Skeletal muscle satellite cell (primary cell): ENCODE measurements around the gene METAP1D.

Experiments
- H3K27me3 ChIP-seq: 2 replicates; pipeline ENCODE4 v1.7.0; 2013; ENCODE audit warnings: low read length; ENCODE audit not compliant: control insufficient read depth, insufficient read depth
- H3K36me3 ChIP-seq: 2 replicates; pipeline ENCODE4 v1.7.0; 2013; ENCODE audit warnings: mild to moderate bottlenecking, control low read depth, low read length; ENCODE audit not compliant: insufficient read depth
- H3K4me1 ChIP-seq: 2 replicates; pipeline ENCODE4 v1.7.0; 2013; ENCODE audit warnings: low read length; ENCODE audit not compliant: control insufficient read depth, insufficient read depth
- H3K4me2 ChIP-seq: 2 replicates; pipeline ENCODE4 v1.7.0; 2013; ENCODE audit warnings: mild to moderate bottlenecking, low read length
- H3K4me3 ChIP-seq: 2 replicates; pipeline ENCODE4 v1.7.0; 2013; ENCODE audit warnings: low read length
- H3K9ac ChIP-seq: 2 replicates; pipeline ENCODE4 v1.7.0; 2013; ENCODE audit warnings: mild to moderate bottlenecking, low read depth, low read length, moderate library complexity
- H3K9me3 ChIP-seq: replicated peaks from 2 replicates; pipeline ENCODE4 v1.7.0; 2013; ENCODE audit warnings: mild to moderate bottlenecking, control low read depth, low read length

The METAP1D gene

GRCh38 chr2:172072706-172073105 is 73.0 kb downstream of the METAP1D start:
- Histone ChIP-seq H3K4me1 (no peaks in the 10 kb centered on the region), H3K9ac (no peak overlapping the region), H3K4me2 (no peak overlapping the region), H3K9me3 (no peaks in the 10 kb centered on the region), H3K36me3 (no peaks in the 10 kb centered on the region), H3K4me3 (no peak overlapping the region), H3K27me3 (no peaks in the 10 kb centered on the region)

GRCh38 chr2:172073518-172073917 is 73.8 kb downstream of the METAP1D start:
- Histone ChIP-seq H3K4me1 (no peaks in the 10 kb centered on the region), H3K4me3 (no peak overlapping the region), H3K27me3 (no peaks in the 10 kb centered on the region), H3K9ac (no peak overlapping the region), H3K9me3 (no peaks in the 10 kb centered on the region), H3K4me2 (no peak overlapping the region), H3K36me3 (no peaks in the 10 kb centered on the region)

GRCh38 chr2:172074254-172074653 is 74.5 kb downstream of the METAP1D start:
- Histone ChIP-seq H3K4me3 (no peak overlapping the region), H3K36me3 (no peaks in the 10 kb centered on the region), H3K4me2 (no peak overlapping the region), H3K9ac (no peak overlapping the region), H3K4me1 (no peaks in the 10 kb centered on the region), H3K9me3 (no peaks in the 10 kb centered on the region), H3K27me3 (no peaks in the 10 kb centered on the region)

- H3K9ac ChIP-seq = no peak overlapping the region
- H3K4me3 ChIP-seq = no peak overlapping the region
- no peak overlapping the region for H3K4me2 ChIP-seq
- H3K27me3 ChIP-seq = peaks cover 11% of the 10 kb centered on the region
- H3K36me3 ChIP-seq = no peaks in the 10 kb centered on the region
- peaks cover 20% of the 10 kb centered on the region for H3K4me1 ChIP-seq
- no peaks in the 10 kb centered on the region for H3K9me3 ChIP-seq
These were observed 79.7 kb downstream of the METAP1D start for GRCh38 chr2:172079416-172079815.

GRCh38 chr2:172079838-172080640 is 80.3 kb downstream of the METAP1D start:
- peaks cover 11% of the 10 kb centered on the region for H3K27me3 ChIP-seq
- H3K4me3 ChIP-seq = no peak overlapping the region
- H3K4me2 ChIP-seq = no peak overlapping the region
- H3K4me1 ChIP-seq = peaks cover 22% of the 10 kb centered on the region
- H3K36me3 ChIP-seq = no peaks in the 10 kb centered on the region
- H3K9me3 ChIP-seq = no peaks in the 10 kb centered on the region
- H3K9ac ChIP-seq = no peak overlapping the region

- H3K4me2 ChIP-seq = no peak overlapping the region
- no peak overlapping the region for H3K9ac ChIP-seq
- H3K4me1 ChIP-seq = peaks cover 22% of the 10 kb centered on the region
- H3K9me3 ChIP-seq = no peaks in the 10 kb centered on the region
- H3K27me3 ChIP-seq = peaks cover 11% of the 10 kb centered on the region
- no peaks in the 10 kb centered on the region for H3K36me3 ChIP-seq
- no peak overlapping the region for H3K4me3 ChIP-seq
These were observed 81.0 kb downstream of the METAP1D start for GRCh38 chr2:172080641-172081220.

GRCh38 chr2:172081221-172082022 is 81.7 kb downstream of the METAP1D start:
- H3K9me3 ChIP-seq = no peaks in the 10 kb centered on the region
- H3K4me3 ChIP-seq = no peak overlapping the region
- H3K4me1 ChIP-seq = peaks cover 22% of the 10 kb centered on the region
- no peak overlapping the region for H3K9ac ChIP-seq
- peaks cover 11% of the 10 kb centered on the region for H3K27me3 ChIP-seq
- no peaks in the 10 kb centered on the region for H3K36me3 ChIP-seq
- no peak overlapping the region for H3K4me2 ChIP-seq

GRCh38 chr2:172082105-172082943 is 82.6 kb downstream of the METAP1D start:
- H3K4me1 ChIP-seq = peaks cover 30% of the 10 kb centered on the region
- H3K4me2 ChIP-seq = peak overlapping the region; percentile 97
- no peaks in the 10 kb centered on the region for H3K9me3 ChIP-seq
- H3K9ac ChIP-seq = no peak overlapping the region
- H3K27me3 ChIP-seq = peaks cover 11% of the 10 kb centered on the region
- no peaks in the 10 kb centered on the region for H3K36me3 ChIP-seq
- peak overlapping the region; percentile 57 for H3K4me3 ChIP-seq

GRCh38 chr2:172082944-172083627 is 83.3 kb downstream of the METAP1D start:
- Histone ChIP-seq H3K36me3 (peaks cover 3% of the 10 kb centered on the region), H3K4me3 (peak overlapping the region; percentile 57), H3K9me3 (no peaks in the 10 kb centered on the region), H3K4me2 (peak overlapping the region; percentile 97), H3K9ac (peak overlapping the region; percentile 16), H3K4me1 (peaks cover 37% of the 10 kb centered on the region), H3K27me3 (peaks cover 11% of the 10 kb centered on the region)

GRCh38 chr2:172083628-172084394 is 84.1 kb downstream of the METAP1D start:
- H3K9ac ChIP-seq = peak overlapping the region; percentile 84
- H3K4me2 ChIP-seq = peak overlapping the region; percentile 97
- peaks cover 10% of the 10 kb centered on the region for H3K36me3 ChIP-seq
- peak overlapping the region; percentile 89 for H3K4me3 ChIP-seq
- H3K4me1 ChIP-seq = peaks cover 38% of the 10 kb centered on the region
- peaks cover 11% of the 10 kb centered on the region for H3K27me3 ChIP-seq
- H3K9me3 ChIP-seq = no peaks in the 10 kb centered on the region
